Activated CD4-positive, alpha-beta T cell treated with anti-CD3 and anti-CD28 coated beads for 36 hours (primary cell): ENCODE measurements around the gene NUP188. TPM values are rescaled to one million over a fixed set of nuclear protein-coding genes. Genes with fewer than 3 reads are reported as not detected.

Experiments
- ATAC-seq: fragments of 200-7000 bp; cut with Tn5 transposase; one replicate; pipeline ENCODE4 v1.10.0; 2021; ENCODE audit warnings: mild to moderate bottlenecking, moderate library complexity
- CTCF ChIA-PET: fragments of 350-600 bp; sonication (Branson Sonifier 250); formaldehyde crosslinking; loops from one replicate; lab custom pipeline; 2021; ENCODE audit warnings: antibody characterized with exemption; lab: Charles Lee
- POLR2A ChIA-PET: fragments of 350-600 bp; sonication (Branson Sonifier 250); formaldehyde crosslinking; loops from one replicate; lab custom pipeline; 2021; ENCODE audit warnings: antibody characterized with exemption, inconsistent platforms; lab: Charles Lee
- DNase-seq: peaks from one replicate; pipeline ENCODE4 v3.0.0-alpha.2; 2020
- H3K27ac Mint-ChIP-seq: one replicate; pipeline ENCODE4 v1.8.0; 2021; ENCODE audit warnings: mixed read lengths
- H3K27me3 Mint-ChIP-seq: one replicate; pipeline ENCODE4 v1.8.0; 2021; ENCODE audit warnings: mixed read lengths
- H3K36me3 Mint-ChIP-seq: one replicate; pipeline ENCODE4 v1.8.0; 2021; ENCODE audit warnings: low read depth, mixed read lengths
- H3K4me1 Mint-ChIP-seq: one replicate; pipeline ENCODE4 v1.8.0; 2021; ENCODE audit warnings: mixed read lengths
- H3K4me3 Mint-ChIP-seq: one replicate; pipeline ENCODE4 v1.8.0; 2021; ENCODE audit warnings: mild to moderate bottlenecking, moderate library complexity, mixed read lengths
- H3K9me3 Mint-ChIP-seq: one replicate; pipeline ENCODE4 v1.8.0; 2021; ENCODE audit warnings: low read depth, mixed read lengths
- intact Hi-C, 2 experiments: fragments of 100-400 bp; cut with DNase I in 1 of 2; cut with micrococcal nuclease in 1 of 2; formaldehyde crosslinking; loops; one replicate each; pipeline versions ENCODE4 v1.14.2 to v1.15.1; 2022 to 2024; cut with DNase I, micrococcal nuclease
- total RNA-seq, 2 experiments: library from RNA; stranded (reverse); gene quantifications; one replicate each; pipeline ENCODE4 v1.2.3, GENCODE V29; 2021

Gene NUP188
- total RNA-seq, 2 experiments from 2014 or later = 102 to 124 TPM

DNA sequence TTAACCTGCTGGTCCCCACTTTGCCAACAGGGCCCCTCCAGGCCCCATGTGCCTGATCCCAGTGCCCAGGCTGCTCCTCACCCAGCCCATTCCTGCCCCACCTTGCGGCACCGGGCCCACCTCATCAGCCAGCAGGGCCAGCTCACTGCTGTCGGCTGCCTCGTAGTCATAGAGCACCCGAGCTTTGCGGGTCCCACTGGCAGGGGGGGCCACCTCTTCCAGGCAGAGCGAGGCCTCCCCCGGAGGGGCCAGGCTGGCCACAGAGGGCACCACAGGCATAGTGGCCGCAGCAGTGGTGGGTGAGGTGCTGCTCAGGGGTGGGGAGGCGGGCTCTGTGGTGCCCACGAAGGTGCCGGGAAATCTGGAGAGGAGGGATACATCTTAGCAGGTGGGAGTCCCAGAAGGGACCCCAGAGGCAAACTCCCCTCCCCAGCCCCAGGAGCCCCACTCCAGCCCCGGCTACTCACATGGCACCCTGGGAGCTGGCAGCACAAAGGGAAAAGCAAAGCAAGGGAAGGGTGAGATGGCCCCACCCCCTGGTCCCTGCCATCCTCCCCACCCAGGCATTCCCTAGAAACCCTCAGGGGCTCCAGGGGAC is 61.6 kb downstream of the NUP188 start:
- no peak for ATAC-seq
- DNase-seq = no peak
- Mint-ChIP-seq H3K4me1 (no peaks in the 10 kb centered on the region), H3K36me3 (peaks cover 14% of the 10 kb centered on the region), H3K27ac (no peak overlapping the region), H3K4me3 (no peak overlapping the region), H3K27me3 (no peaks in the 10 kb centered on the region), H3K9me3 (no peaks in the 10 kb centered on the region)
- ChIA-PET POLR2A (interaction anchor here (0.6 kb wide), 1 partner anchor 58 kb away, joined by 6 read pairs; no protein-coding TSS in a partner anchor), CTCF (no interaction called here)
- intact Hi-C loops = no loop called here

DNA sequence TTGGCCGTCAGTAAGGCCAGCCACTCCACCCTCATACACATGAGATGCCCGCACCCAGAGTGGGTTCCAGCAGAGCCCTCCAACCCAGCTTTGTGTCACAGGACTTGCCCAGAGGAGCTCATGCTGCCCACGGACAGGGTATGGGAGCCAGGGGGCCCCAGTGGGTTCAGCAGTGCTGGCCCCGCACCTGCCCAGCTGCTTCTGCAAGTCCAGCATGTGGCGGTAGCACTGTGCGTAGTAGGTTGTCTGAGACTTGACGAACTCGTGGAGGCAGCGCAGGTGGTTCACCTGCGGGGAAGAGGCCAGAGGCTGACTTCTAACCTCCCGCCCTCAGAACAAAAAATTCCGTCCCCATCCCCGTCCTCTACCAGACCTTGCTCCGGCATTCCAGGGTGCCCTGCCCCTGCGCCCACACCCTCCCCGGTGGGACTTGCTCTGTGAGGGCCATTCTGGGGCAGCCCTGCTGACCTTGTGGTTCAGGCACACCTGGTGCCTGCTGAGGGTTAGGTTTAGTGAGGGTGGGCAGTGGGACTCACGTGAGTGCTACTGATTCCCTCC is 62.2 kb downstream of the NUP188 start:
- Mint-ChIP-seq H3K9me3 (no peaks in the 10 kb centered on the region), H3K4me3 (no peak overlapping the region), H3K27me3 (no peaks in the 10 kb centered on the region), H3K4me1 (no peaks in the 10 kb centered on the region), H3K27ac (no peak overlapping the region), H3K36me3 (peaks cover 13% of the 10 kb centered on the region)
- no peak for DNase-seq
- ChIA-PET POLR2A (no interaction called here), CTCF (no interaction called here)
- ATAC-seq = no peak
- intact Hi-C loops = no loop called here

DNA sequence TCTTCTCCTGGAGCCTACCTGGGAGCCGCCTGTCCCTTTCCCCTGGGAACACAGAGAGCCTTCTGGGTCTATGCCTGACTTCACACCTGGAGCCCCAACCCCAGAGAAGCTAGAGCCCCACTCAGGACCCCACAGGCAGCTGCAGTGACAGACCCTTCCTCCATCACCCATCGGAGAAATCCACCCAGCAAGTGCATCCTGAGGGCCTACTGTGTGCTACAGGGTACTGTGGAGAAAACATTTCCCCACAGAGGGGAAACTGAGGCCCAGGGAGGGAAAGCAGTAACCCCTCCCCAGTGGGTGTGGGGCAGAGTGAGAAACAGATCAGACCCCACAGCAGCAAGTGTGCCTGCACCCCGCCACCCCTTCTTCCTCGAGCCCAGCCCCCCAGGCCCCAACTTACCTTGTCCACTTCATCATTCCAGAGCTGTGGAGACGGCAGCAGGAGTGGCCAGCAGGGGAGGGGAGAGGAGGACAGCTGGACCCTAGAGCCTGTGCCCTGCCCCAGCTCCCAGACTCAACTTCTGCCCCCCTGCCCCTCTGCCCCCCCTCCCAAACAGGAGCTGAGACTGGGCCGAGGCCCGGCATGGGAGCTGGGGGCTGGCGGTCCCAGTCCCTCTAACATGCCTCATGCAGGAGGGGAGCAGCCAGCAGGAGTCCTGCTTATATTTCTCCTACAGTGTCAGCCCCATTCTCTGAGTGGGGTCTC is 62.9 kb downstream of the NUP188 start:
- H3K4me3 Mint-ChIP-seq = no peak overlapping the region
- ChIA-PET POLR2A (no interaction called here), CTCF (no interaction called here)

DNA sequence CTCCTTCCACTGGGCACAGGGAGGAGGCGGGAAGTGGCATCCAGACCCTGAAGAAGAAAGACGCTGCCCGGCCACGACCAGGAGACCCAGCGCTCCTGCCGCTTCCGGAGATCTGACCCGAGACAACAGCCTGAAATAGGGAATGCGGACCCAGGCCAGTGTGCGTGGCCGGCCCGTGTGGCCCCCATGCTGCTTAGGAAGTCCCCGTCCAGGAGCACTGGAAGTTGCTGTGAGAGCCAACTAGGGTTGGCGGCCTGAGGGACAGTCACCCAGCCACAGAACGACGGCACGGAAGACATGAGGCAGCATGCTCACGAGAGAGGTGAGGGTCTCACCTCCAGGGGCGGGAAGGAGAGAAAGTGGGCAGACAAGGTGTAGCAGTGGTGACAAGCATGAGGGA is 63.7 kb downstream of the NUP188 start:
- Mint-ChIP-seq H3K27ac (no peak overlapping the region), H3K27me3 (no peaks in the 10 kb centered on the region), H3K4me3 (no peak overlapping the region), H3K36me3 (peaks cover 6% of the 10 kb centered on the region), H3K4me1 (no peaks in the 10 kb centered on the region), H3K9me3 (no peaks in the 10 kb centered on the region)
- POLR2A ChIA-PET = no interaction called here
- DNase-seq (no peak), ATAC-seq (no peak)
- intact Hi-C loops = no loop called here
- CTCF ChIA-PET = no interaction called here

More for the DNA sequence above, 62.9 kb downstream of the NUP188 start:
- intact Hi-C loops = no loop called here
- Mint-ChIP-seq H3K27ac (no peak overlapping the region), H3K27me3 (no peaks in the 10 kb centered on the region), H3K4me1 (no peaks in the 10 kb centered on the region), H3K9me3 (no peaks in the 10 kb centered on the region), H3K36me3 (peaks cover 9% of the 10 kb centered on the region)
- DNase-seq = no peak
- ATAC-seq = no peak

DNA sequence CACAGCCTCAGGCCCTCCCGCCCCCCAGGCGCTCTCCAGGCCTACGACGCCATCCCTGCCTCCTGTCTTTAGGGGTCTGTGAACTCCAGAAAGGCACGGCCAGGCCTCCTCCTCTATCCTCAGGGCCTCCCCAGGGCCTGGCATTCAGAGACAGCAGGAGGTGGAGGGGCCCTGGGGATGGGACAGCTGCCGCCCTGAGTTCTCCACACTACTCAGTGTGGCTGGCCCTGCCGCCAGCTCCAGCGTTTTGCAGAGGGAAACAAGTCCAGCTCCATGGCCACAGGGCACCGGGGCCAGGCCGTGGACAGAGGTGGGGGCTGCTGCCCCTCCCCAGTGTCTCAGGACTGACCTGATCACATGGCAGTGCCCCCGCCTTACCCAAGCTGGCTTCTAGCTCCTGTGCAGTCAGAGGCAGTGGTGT is 64.3 kb downstream of the NUP188 start:
- POLR2A ChIA-PET = no interaction called here
- intact Hi-C loops = no loop called here
- no peak overlapping the region for H3K27ac Mint-ChIP-seq
- no peaks in the 10 kb centered on the region for H3K4me1 Mint-ChIP-seq
- peaks cover 3% of the 10 kb centered on the region for H3K36me3 Mint-ChIP-seq
- CTCF ChIA-PET = no interaction called here
- no peak overlapping the region for H3K4me3 Mint-ChIP-seq
- no peaks in the 10 kb centered on the region for H3K9me3 Mint-ChIP-seq
- no peak for DNase-seq
- no peaks in the 10 kb centered on the region for H3K27me3 Mint-ChIP-seq
- ATAC-seq = no peak

DNA sequence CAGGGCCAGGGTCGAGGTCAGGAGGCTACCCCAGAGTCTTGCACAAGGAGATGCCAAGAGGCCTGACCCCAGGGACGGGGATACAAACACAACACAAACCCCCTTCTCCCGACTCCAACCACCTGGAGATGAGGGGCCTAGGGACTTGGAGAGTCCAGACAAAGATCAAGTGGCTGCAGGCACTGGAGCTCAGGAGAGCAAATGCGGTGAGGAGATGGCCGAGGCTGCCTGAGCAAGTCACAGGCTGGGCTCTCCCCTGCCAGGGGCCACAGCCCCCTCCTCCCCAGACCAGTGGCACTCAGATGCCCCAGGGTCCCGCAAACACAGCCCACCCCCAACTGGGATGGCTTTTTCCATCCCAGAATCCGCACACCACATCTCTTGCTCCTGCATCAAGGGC is 64.8 kb downstream of the NUP188 start:
- DNase-seq = no peak
- Mint-ChIP-seq H3K9me3 (no peaks in the 10 kb centered on the region), H3K36me3 (peaks cover 4% of the 10 kb centered on the region), H3K4me3 (no peak overlapping the region), H3K27me3 (no peaks in the 10 kb centered on the region), H3K4me1 (no peaks in the 10 kb centered on the region), H3K27ac (no peak overlapping the region)
- POLR2A ChIA-PET = no interaction called here
- intact Hi-C loops = no loop called here
- ATAC-seq = no peak
- CTCF ChIA-PET = no interaction called here

DNA sequence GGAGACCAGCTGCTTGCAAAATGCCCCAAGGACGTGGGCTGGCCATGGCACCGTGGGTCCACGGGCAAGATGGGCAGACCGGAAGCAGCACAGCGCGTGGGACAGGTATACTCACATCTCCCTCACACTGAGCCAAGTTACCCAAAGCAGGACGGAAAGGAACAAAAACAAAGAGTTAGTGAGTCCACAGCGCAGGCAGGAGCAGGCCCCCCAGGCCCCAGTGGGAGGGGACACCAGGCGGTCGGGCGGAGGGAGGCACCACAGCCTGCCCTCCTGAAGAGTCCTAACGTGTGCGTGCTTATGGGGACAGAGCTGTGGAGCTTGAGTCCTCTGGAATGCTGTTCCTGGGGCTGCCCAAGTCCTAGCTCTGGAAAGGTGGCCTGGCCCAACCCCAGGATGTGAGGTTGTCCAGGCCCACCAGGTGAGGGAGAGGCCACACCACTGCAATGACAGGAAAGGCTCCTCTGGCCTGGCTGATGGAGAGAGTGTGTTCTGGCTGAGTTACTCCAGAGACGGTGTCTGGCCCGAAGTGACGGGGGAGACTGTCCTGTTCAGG is 65.5 kb downstream of the NUP188 start:
- H3K9me3 Mint-ChIP-seq = no peaks in the 10 kb centered on the region
- H3K4me3 Mint-ChIP-seq = no peak overlapping the region
- ATAC-seq (no peak), DNase-seq (no peak)
- intact Hi-C loops = no loop called here
- POLR2A ChIA-PET = interaction anchor here (0.5 to 0.6 kb wide), 2 partner anchors 161 to 221 kb away, joined by 3 read pairs; no protein-coding TSS in a partner anchor
- H3K27ac Mint-ChIP-seq = no peak overlapping the region
- no peaks in the 10 kb centered on the region for H3K27me3 Mint-ChIP-seq
- peaks cover 2% of the 10 kb centered on the region for H3K36me3 Mint-ChIP-seq
- CTCF ChIA-PET = no interaction called here
- no peaks in the 10 kb centered on the region for H3K4me1 Mint-ChIP-seq

DNA sequence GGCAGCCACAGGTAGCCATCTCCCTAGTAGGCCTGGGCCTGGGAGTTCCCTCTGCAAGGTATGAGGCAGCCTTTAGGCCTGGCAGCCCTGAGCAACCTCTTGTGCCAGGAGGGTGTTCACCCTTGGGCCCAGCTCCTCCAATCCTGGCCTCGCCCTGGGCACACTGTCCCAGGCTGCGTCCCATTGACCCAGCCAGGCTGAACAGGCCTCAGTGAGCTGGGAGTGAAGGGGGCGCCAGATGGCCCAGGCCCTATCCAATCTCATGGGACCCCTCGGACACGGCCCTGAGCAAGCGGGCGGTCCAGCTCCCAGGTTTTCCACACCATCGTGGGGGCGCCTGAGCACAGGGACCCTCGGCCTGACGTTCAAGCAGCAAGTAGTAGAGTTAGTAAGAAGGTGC is 66.2 kb downstream of the NUP188 start:
- Mint-ChIP-seq H3K36me3 (peaks cover 2% of the 10 kb centered on the region), H3K27ac (no peak overlapping the region), H3K27me3 (no peaks in the 10 kb centered on the region), H3K4me3 (no peak overlapping the region), H3K4me1 (no peaks in the 10 kb centered on the region), H3K9me3 (no peaks in the 10 kb centered on the region)
- POLR2A ChIA-PET = interaction anchor here (0.5 to 0.6 kb wide), 2 partner anchors 160 to 222 kb away, joined by 3 read pairs; no protein-coding TSS in a partner anchor
- CTCF ChIA-PET = no interaction called here
- ATAC-seq (no peak), DNase-seq (no peak)
- intact Hi-C loops = no loop called here

DNA sequence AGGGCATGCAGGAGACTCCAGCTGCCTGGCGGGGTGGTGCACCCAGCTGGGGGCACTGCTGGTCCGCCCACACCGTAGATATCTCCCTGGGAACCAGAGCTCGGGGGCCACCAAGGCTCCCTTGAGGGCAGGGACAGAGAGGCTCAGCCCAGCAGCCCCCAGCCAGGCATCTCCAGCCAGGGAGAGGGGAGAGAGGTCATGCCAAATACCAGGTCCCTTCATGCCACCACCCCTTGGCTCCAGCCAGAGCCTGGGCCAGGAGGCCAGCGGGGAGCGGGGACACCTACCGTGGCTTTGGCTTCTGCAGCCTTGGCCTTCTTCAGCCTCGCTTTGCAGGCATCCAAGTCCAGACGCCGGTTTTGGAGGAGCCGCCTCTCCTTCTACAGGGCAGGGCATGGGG is 66.6 kb downstream of the NUP188 start:
- ChIA-PET CTCF (no interaction called here), POLR2A (no interaction called here)
- no peaks in the 10 kb centered on the region for H3K4me1 Mint-ChIP-seq
- no peaks in the 10 kb centered on the region for H3K27me3 Mint-ChIP-seq
- ATAC-seq (no peak), DNase-seq (no peak)
- intact Hi-C loops = no loop called here
- no peak overlapping the region for H3K27ac Mint-ChIP-seq
- H3K9me3 Mint-ChIP-seq = no peaks in the 10 kb centered on the region
- H3K36me3 Mint-ChIP-seq = peaks cover 4% of the 10 kb centered on the region
- H3K4me3 Mint-ChIP-seq = no peak overlapping the region

DNA sequence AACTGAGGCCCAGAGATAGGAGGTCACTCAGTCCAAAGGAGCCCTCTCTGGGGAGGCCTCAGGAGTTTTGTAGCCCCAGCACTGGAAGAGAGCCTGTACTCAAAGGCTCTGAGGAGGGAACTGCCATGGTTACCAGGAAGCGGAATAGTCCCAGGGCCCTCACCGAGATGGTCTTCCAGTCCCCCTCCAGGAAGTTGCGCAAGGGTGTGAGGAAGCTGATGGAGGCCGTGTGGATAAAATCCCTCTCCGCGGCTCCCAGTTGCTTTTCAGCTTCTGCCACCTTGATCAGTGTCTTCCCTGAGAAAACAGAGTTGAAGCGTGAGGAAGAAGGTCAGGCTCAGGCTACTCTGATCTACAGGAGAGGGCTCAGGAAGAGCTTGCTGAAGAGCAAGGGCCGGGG is 67.1 kb downstream of the NUP188 start:
- H3K27me3 Mint-ChIP-seq = no peaks in the 10 kb centered on the region
- H3K4me3 Mint-ChIP-seq = no peak overlapping the region
- H3K9me3 Mint-ChIP-seq = no peaks in the 10 kb centered on the region
- ATAC-seq (no peak), DNase-seq (no peak)
- CTCF ChIA-PET = no interaction called here
- H3K36me3 Mint-ChIP-seq = peaks cover 4% of the 10 kb centered on the region
- POLR2A ChIA-PET = no interaction called here
- no peak overlapping the region for H3K27ac Mint-ChIP-seq
- H3K4me1 Mint-ChIP-seq = no peaks in the 10 kb centered on the region
- intact Hi-C loops = no loop called here

DNA sequence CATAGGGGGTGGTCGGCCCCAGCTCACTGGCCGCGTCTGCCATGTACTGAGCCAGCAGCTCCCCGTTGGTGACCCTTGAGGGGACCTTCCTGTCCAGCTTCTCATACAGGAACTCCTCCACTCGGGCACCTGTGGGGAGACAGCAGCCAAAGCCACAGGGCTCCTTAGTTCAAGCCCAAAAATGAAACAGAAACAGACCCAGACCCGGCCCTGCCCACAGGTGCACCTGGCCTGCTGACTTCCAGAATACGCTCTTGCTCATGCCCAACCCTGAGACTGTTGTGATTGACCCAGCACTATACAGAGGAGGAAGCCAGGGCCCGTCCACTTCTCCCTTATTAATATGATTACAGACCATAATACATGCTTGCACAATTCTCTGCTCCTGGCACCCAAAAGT is 73.6 kb downstream of the NUP188 start:
- no peaks in the 10 kb centered on the region for H3K9me3 Mint-ChIP-seq
- DNase-seq (no peak), ATAC-seq (no peak)
- intact Hi-C loops = no loop called here
- H3K36me3 Mint-ChIP-seq = peaks cover 4% of the 10 kb centered on the region
- H3K4me1 Mint-ChIP-seq = peaks cover 14% of the 10 kb centered on the region
- H3K27ac Mint-ChIP-seq = no peak overlapping the region
- no peaks in the 10 kb centered on the region for H3K27me3 Mint-ChIP-seq
- ChIA-PET POLR2A (interaction anchor here (0.6 kb wide), 1 partner anchor 32 kb away, joined by 4 read pairs; no protein-coding TSS in a partner anchor), CTCF (interaction anchor here (0.6 kb wide), 1 partner anchor 118 kb away, joined by 3 read pairs; no protein-coding TSS in a partner anchor)
- H3K4me3 Mint-ChIP-seq = no peak overlapping the region
